Loucy (cell line): ENCODE results near the gene PRH2.

ENCODE experiments used
- H2AFZ ChIP-seq: fragments of 200-600 bp; sonication (generic); 2 replicates; pipeline ENCODE4 v1.6.0; 2016; ENCODE audit warnings: antibody characterized with exemption, mild to moderate bottlenecking, low read length, moderate library complexity
- H3F3A ChIP-seq: fragments of 200-600 bp; 2 replicates; pipeline ENCODE4 v1.6.0; 2016; ENCODE audit warnings: antibody characterized with exemption, low read depth, mild to moderate bottlenecking
- H3K27me3 ChIP-seq: fragments of 200-600 bp; sonication (generic); 2 replicates; pipeline ENCODE4 v1.6.1; 2014; ENCODE audit warnings: low read length, mild to moderate bottlenecking; ENCODE audit not compliant: insufficient read depth, poor library complexity, severe bottlenecking
- H3K36me3 ChIP-seq: fragments of 200-600 bp; sonication (generic); 2 replicates; pipeline ENCODE4 v1.6.1; 2016; ENCODE audit warnings: low read length; ENCODE audit not compliant: insufficient read depth
- H3K4me1 ChIP-seq: fragments of 200-600 bp; sonication (generic); 2 replicates; pipeline ENCODE4 v1.5.1; 2014; ENCODE audit warnings: low read length, mild to moderate bottlenecking; ENCODE audit not compliant: insufficient read depth, poor library complexity, severe bottlenecking
- H3K4me2 ChIP-seq: fragments of 200-600 bp; sonication (generic); 2 replicates; pipeline ENCODE4 v1.6.0; 2014; ENCODE audit warnings: antibody characterized with exemption, low read length, low read depth, mild to moderate bottlenecking; ENCODE audit not compliant: poor library complexity, severe bottlenecking
- H3K4me3 ChIP-seq: fragments of 200-600 bp; sonication (generic); 2 replicates; pipeline ENCODE4 v1.5.1; 2014; ENCODE audit warnings: low read length, mild to moderate bottlenecking, mixed read lengths; ENCODE audit not compliant: poor library complexity, severe bottlenecking
- H3K79me2 ChIP-seq: fragments of 200-600 bp; sonication (generic); 2 replicates; pipeline ENCODE4 v1.6.1; 2014; ENCODE audit warnings: low read length; ENCODE audit not compliant: insufficient read depth
- H3K9ac ChIP-seq: fragments of 200-600 bp; sonication (generic); 2 replicates; pipeline ENCODE4 v1.6.0; 2014; ENCODE audit warnings: mild to moderate bottlenecking, low read depth, low read length, moderate library complexity; ENCODE audit not compliant: poor library complexity, severe bottlenecking
- H3K9me2 ChIP-seq: fragments of 200-600 bp; sonication (generic); replicated peaks from 2 replicates; pipeline ENCODE4 v1.6.1; 2016; ENCODE audit warnings: low read depth, low read length, mixed read lengths
- H3K9me3 ChIP-seq: fragments of 200-600 bp; sonication (generic); 2 replicates; pipeline ENCODE4 v1.6.1; 2014; ENCODE audit warnings: mild to moderate bottlenecking, antibody characterized with exemption, low read length, low read depth; ENCODE audit not compliant: insufficient read depth
- H4K20me1 ChIP-seq: fragments of 200-600 bp; sonication (generic); 2 replicates; pipeline ENCODE4 v1.6.0; 2014; ENCODE audit warnings: antibody characterized with exemption, low read length, mild to moderate bottlenecking; ENCODE audit not compliant: insufficient read depth, poor library complexity, severe bottlenecking
- CTCF ChIP-seq: fragments of 200-600 bp; sonication (generic); conservative IDR thresholded peaks from 2 replicates; pipeline ENCODE4 v1.5.1; 2014; ENCODE audit warnings: mild to moderate bottlenecking, antibody characterized with exemption, low read length
- EZH2phosphoT487 ChIP-seq: fragments of 200-600 bp; IDR thresholded peaks from 2 replicates; pipeline ENCODE4 v1.6.1; 2018; ENCODE audit warnings: antibody characterized with exemption, mild to moderate bottlenecking, moderate library complexity, borderline replicate concordance

PRH2 gene

DNA sequence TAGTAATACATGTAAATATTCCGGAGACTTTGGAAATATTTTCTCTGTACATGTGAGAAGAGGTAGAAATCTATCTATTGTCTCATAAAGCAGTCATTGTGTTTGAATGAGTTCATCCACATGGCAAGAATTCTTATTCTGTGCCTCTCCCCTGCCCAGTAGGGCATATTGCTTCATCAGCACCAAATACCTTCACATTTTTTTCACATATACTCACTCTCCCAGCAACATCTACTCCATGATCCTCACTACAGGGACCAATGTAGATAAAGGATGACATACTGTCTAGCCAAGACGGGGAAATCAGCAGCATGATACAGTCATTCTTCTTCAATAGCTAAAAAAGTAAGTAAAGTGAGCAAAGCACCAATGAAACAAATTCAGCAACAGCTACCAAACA is 11.4 kb downstream of the PRH2 start:
- Histone ChIP-seq H3K4me2 (no peak overlapping the region), H3K9me2 (no peaks in the 10 kb centered on the region), H2AFZ (no peak overlapping the region), H3F3A (no peaks in the 10 kb centered on the region), H3K4me3 (no peak overlapping the region), H3K27me3 (no peaks in the 10 kb centered on the region), H4K20me1 (no peaks in the 10 kb centered on the region), H3K9ac (no peak overlapping the region), H3K9me3 (no peaks in the 10 kb centered on the region), H3K4me1 (no peaks in the 10 kb centered on the region), H3K79me2 (no peaks in the 10 kb centered on the region), H3K36me3 (no peaks in the 10 kb centered on the region)
- TF ChIP-seq CTCF, result no peak
- TF ChIP-seq EZH2phosphoT487, result no peak

DNA sequence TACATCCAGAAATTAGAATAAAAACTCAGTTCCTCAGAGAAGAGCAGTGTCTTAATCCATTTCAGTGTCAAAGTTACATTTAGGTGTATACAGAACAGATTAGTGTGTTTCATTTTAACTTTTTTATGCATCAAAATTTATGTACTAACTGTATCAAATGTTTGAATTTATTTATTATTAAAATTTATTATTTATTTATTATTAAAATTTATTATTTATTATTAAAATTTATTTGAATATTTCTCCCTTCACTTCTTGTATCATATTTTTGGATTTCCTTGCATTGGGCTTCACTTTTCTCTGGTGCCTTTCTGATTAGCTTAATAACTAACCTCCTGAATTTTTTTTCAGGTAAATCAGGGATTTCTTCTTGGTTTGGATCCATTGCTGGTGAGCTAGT is 12.3 kb downstream of the PRH2 start:
- no peak overlapping the region for H3K4me3 ChIP-seq
- no peak for TF ChIP-seq CTCF
- no peak for TF ChIP-seq EZH2phosphoT487

DNA sequence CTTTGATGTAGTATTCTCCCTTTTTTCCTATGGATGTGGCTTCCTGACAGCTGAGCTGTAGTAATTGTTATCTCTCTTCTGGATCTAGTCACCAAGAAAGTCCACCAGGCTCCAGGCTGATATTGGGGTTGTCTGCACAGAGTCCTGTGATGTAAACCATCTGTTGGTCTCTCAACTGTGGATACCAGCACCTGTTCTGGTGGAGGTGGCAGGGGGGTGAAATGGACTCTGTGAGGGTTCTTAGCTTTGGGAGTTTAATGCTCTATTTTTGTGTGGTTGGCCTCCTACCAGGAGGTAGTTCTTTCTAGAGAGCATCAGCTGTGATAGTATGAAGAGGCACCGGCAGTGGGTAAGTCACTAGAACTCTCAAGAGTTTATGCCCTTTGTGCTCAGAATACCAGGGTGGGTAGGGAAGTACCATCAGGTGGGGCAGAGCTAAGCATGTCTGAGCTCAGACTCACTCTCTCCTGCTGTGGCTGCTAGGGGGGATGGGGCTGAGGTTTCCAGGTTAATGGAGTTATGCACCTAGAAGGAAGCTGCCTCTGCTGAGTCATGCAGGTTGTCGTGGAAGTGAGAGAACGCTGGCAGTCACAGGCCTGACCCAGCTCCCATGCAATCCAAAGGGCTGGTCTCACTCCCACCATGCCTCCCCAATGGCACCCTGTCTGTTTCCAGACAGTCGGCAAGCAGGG is 13.0 kb downstream of the PRH2 start:
- no peaks in the 10 kb centered on the region for H3K9me2 ChIP-seq
- no peaks in the 10 kb centered on the region for H4K20me1 ChIP-seq
- no peaks in the 10 kb centered on the region for H3F3A ChIP-seq
- no peaks in the 10 kb centered on the region for H3K36me3 ChIP-seq
- H3K9ac ChIP-seq, result no peak overlapping the region
- H3K4me2 ChIP-seq, result no peak overlapping the region
- no peaks in the 10 kb centered on the region for H3K79me2 ChIP-seq
- H3K4me3 ChIP-seq, result no peak overlapping the region
- TF ChIP-seq EZH2phosphoT487, result no peak
- no peaks in the 10 kb centered on the region for H3K27me3 ChIP-seq
- no peaks in the 10 kb centered on the region for H3K4me1 ChIP-seq
- H2AFZ ChIP-seq, result no peak overlapping the region
- no peaks in the 10 kb centered on the region; the same call in 1 of the 2 replicates for H3K9me3 ChIP-seq

More for the DNA sequence above, 12.3 kb downstream of the PRH2 start:
- no peaks in the 10 kb centered on the region for H3F3A ChIP-seq
- H3K4me2 ChIP-seq, result no peak overlapping the region
- no peaks in the 10 kb centered on the region for H3K9me3 ChIP-seq
- no peaks in the 10 kb centered on the region for H3K36me3 ChIP-seq
- H3K9ac ChIP-seq, result no peak overlapping the region
- no peaks in the 10 kb centered on the region for H3K9me2 ChIP-seq
- no peak overlapping the region for H2AFZ ChIP-seq
- H4K20me1 ChIP-seq, result no peaks in the 10 kb centered on the region
- no peaks in the 10 kb centered on the region for H3K4me1 ChIP-seq
- H3K27me3 ChIP-seq, result no peaks in the 10 kb centered on the region
- H3K79me2 ChIP-seq, result no peaks in the 10 kb centered on the region

DNA sequence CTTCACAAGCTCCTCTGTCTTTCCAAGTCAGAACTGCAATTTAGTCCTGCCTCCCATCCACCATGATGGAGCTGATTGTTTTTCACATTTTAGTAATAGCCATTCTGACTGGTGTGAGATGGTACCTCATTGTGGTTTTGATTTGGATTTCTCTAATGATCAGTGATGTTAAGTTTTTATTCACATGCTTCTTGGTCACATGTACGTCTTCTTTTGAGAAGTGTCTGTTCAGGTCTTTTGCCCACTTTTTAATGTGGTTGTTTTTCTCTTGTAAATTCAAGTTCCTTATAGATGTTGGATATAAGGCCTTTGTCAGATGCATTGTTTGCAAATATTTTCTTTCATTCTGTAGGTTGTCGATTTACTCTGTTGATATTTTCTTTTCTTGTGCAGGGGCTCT is 14.1 kb downstream of the PRH2 start:
- no peaks in the 10 kb centered on the region; the same call in 1 of the 2 replicates for H3K9me3 ChIP-seq
- H3K9me2 ChIP-seq, result no peaks in the 10 kb centered on the region
- TF ChIP-seq EZH2phosphoT487 (no peak), CTCF (no peak)
- no peak overlapping the region for H3K9ac ChIP-seq
- no peaks in the 10 kb centered on the region for H3F3A ChIP-seq
- no peaks in the 10 kb centered on the region for H3K4me1 ChIP-seq
- H3K27me3 ChIP-seq, result no peaks in the 10 kb centered on the region
- no peaks in the 10 kb centered on the region for H3K36me3 ChIP-seq
- no peaks in the 10 kb centered on the region for H4K20me1 ChIP-seq
- H2AFZ ChIP-seq, result no peak overlapping the region
- no peaks in the 10 kb centered on the region for H3K79me2 ChIP-seq
- no peak overlapping the region for H3K4me3 ChIP-seq
- H3K4me2 ChIP-seq, result no peak overlapping the region
